Activated CD8-positive, alpha-beta T cell treated with anti-CD3 and anti-CD28 coated beads for 36 hours (primary cell): ENCODE results near the gene SGTA. TPM values are rescaled to one million over a fixed set of nuclear protein-coding genes. Genes with fewer than 3 reads are reported as not detected.

Experiments used
- ATAC-seq: fragments of 200-7000 bp; cut with Tn5 transposase; one replicate; pipeline ENCODE4 v1.10.0; 2021; ENCODE audit warnings: mild to moderate bottlenecking, moderate library complexity
- CTCF ChIA-PET: fragments of 350-600 bp; sonication (Branson Sonifier 250); formaldehyde crosslinking; loops from one replicate; lab custom pipeline; 2021; ENCODE audit warnings: antibody characterized with exemption; lab: Charles Lee
- POLR2A ChIA-PET: fragments of 350-600 bp; sonication (Branson Sonifier 250); formaldehyde crosslinking; loops from one replicate; lab custom pipeline; 2021; ENCODE audit warnings: antibody characterized with exemption; lab: Charles Lee
- DNase-seq: peaks from one replicate; pipeline ENCODE4 v3.0.0-alpha.2; 2020
- H3K27ac Mint-ChIP-seq: one replicate; pipeline ENCODE4 v1.8.0; 2021; ENCODE audit warnings: mild to moderate bottlenecking, mixed read lengths
- H3K27me3 Mint-ChIP-seq: one replicate; pipeline ENCODE4 v1.8.0; 2021; ENCODE audit warnings: mixed read lengths
- H3K36me3 Mint-ChIP-seq: one replicate; pipeline ENCODE4 v1.8.0; 2021; ENCODE audit warnings: low read depth, mixed read lengths
- H3K4me1 Mint-ChIP-seq: one replicate; pipeline ENCODE4 v1.8.0; 2021; ENCODE audit warnings: low read depth, mixed read lengths
- H3K4me3 Mint-ChIP-seq: one replicate; pipeline ENCODE4 v1.8.0; 2021; ENCODE audit warnings: mild to moderate bottlenecking, moderate library complexity, mixed read lengths
- H3K9me3 Mint-ChIP-seq: one replicate; pipeline ENCODE4 v1.8.0; 2021; ENCODE audit warnings: mixed read lengths
- intact Hi-C: fragments of 100-400 bp; cut with micrococcal nuclease; formaldehyde crosslinking; loops from one replicate; pipeline ENCODE4 v1.10.0; 2022
- total RNA-seq, 2 experiments: library from RNA; stranded (reverse); gene quantifications; one replicate each; pipeline ENCODE4 v1.2.3, GENCODE V29; 2021
- TF ChIP-seq, protein P1 (sequence below): fragments of 200-600 bp; IDR thresholded peaks from one replicate; pipeline ENCODE4 v1.8.0; 2022; ENCODE audit warnings: antibody characterized with exemption, mild to moderate bottlenecking

The SGTA gene
- total RNA-seq, 2 experiments from 2014 or later: 53.4 to 60.8 TPM

DNA sequence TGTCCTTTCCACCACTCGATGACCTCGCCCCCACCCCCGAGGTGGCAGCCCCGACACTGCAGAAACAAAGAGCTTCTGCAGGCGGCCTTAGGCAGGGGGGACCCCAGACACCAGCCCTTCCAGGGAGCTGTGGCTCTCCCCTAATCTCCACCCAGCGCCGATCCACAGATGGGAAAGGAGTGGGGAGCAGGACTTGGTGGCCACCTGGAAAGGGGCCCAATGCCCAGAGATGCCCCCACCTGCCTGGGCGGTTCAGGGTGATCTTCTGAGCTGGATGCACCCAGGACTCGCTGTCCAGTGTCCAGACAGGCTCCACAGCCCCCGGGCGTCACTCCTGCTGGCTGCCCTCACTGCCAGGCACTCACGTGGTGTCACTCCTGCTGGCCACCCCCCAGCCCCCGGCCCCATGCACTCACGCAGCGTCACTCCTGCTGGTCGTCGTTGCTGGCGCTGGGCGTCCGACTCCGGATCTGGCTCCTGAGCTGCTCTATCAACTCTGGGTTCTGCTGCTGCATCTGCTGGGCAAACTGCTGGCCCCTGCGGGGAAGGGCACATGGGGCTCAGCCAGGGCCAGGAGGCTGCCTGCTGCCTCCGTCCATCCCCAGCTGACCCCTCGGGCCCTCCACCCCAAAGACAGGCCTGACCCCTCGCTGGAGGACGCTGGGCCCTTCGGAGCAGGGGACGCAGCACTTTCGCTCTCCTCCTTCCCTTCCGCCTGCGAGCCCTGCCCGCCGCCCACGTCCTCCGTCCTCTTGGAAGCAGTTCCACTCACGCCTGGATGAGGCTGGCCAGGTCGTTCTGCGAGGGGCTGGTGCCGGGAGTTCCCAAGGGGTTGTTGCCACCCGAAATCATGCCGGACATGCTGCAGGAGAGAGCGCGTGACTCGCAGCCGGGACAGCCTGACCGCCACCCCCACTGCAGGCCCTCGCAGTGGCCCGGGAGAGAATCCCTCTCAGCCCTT is 25.9 kb downstream of the SGTA start:
- Mint-ChIP-seq H3K9me3 (no peaks in the 10 kb centered on the region), H3K4me3 (no peak overlapping the region), H3K27me3 (no peaks in the 10 kb centered on the region), H3K27ac (no peak overlapping the region), H3K4me1 (peaks cover 13% of the 10 kb centered on the region), H3K36me3 (peaks cover 22% of the 10 kb centered on the region)
- ATAC-seq (no peak), DNase-seq (no peak)
- POLR2A ChIA-PET: no interaction called here
- TF ChIP-seq, protein P1, sequence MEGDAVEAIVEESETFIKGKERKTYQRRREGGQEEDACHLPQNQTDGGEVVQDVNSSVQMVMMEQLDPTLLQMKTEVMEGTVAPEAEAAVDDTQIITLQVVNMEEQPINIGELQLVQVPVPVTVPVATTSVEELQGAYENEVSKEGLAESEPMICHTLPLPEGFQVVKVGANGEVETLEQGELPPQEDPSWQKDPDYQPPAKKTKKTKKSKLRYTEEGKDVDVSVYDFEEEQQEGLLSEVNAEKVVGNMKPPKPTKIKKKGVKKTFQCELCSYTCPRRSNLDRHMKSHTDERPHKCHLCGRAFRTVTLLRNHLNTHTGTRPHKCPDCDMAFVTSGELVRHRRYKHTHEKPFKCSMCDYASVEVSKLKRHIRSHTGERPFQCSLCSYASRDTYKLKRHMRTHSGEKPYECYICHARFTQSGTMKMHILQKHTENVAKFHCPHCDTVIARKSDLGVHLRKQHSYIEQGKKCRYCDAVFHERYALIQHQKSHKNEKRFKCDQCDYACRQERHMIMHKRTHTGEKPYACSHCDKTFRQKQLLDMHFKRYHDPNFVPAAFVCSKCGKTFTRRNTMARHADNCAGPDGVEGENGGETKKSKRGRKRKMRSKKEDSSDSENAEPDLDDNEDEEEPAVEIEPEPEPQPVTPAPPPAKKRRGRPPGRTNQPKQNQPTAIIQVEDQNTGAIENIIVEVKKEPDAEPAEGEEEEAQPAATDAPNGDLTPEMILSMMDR: no peak
- intact Hi-C loops: no loop called here
- CTCF ChIA-PET: interaction anchor here (1.1 kb wide), 1 partner anchor 109 kb away, joined by 4 read pairs; no protein-coding TSS in a partner anchor

GRCh38 chr19:2756477-2756876 is 26.6 kb downstream of the SGTA start:
- intact Hi-C loops: no loop called here
- ATAC-seq (no peak), DNase-seq (no peak)
- no peaks in the 10 kb centered on the region for H3K27me3 Mint-ChIP-seq
- no peak overlapping the region for H3K4me3 Mint-ChIP-seq
- CTCF ChIA-PET: no interaction called here
- peaks cover 13% of the 10 kb centered on the region for H3K4me1 Mint-ChIP-seq
- H3K27ac Mint-ChIP-seq: no peak overlapping the region
- peaks cover 17% of the 10 kb centered on the region for H3K36me3 Mint-ChIP-seq
- TF ChIP-seq, protein P1: no peak
- POLR2A ChIA-PET: interaction anchor here (1.0 kb wide), 1 partner anchor 16 kb away, joined by 4 read pairs; no protein-coding TSS in a partner anchor
- H3K9me3 Mint-ChIP-seq: no peaks in the 10 kb centered on the region

DNA sequence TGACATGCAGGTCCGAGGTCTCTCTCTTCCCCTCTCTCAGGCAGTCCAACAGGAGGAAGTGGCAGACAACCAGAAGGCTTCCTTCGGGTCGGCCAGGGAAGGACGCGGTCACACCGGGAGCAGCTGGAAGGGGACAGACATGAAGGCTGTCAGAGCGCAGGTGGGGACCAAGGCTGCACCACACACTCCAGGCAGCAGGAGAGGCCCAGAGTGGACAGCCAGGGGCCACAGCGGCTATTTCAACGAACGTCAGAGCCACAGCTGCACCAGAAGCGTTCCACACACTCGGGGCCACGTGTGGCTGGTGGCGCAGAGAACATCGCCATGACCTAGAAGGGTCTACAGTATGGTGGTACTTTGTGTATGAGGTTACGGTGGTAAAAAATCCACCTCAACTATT is 27.3 kb downstream of the SGTA start:
- Mint-ChIP-seq H3K36me3 (peaks cover 15% of the 10 kb centered on the region), H3K4me3 (no peak overlapping the region), H3K9me3 (no peaks in the 10 kb centered on the region), H3K27me3 (no peaks in the 10 kb centered on the region), H3K4me1 (peaks cover 13% of the 10 kb centered on the region), H3K27ac (no peak overlapping the region)
- CTCF ChIA-PET: no interaction called here
- DNase-seq (no peak), ATAC-seq (no peak)
- TF ChIP-seq, protein P1: no peak
- intact Hi-C loops: no loop called here
- POLR2A ChIA-PET: interaction anchor here (1.0 kb wide), 1 partner anchor 16 kb away, joined by 4 read pairs; no protein-coding TSS in a partner anchor

DNA sequence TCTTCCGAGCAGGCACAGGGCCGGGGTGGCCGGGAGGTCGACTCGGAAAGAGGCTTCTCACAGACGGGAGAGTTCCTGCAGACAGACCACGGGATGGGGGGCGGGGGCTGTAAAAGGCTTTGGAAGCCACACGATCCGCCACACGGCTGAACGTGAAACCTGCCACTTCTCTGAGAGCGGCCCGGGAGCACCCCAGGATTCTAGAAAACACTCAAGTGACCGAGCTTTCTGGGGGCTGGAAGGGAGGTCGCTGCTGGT is 27.7 kb downstream of the SGTA start:
- H3K4me3 Mint-ChIP-seq: no peak overlapping the region
- no peaks in the 10 kb centered on the region for H3K9me3 Mint-ChIP-seq
- ChIA-PET CTCF (interaction anchor here (0.8 kb wide), 1 partner anchor 97 kb away, joined by 3 read pairs; no protein-coding TSS in a partner anchor), POLR2A (no interaction called here)
- intact Hi-C loops: no loop called here
- TF ChIP-seq, protein P1: no peak
- no peak for DNase-seq
- no peak for ATAC-seq
- H3K27me3 Mint-ChIP-seq: peaks cover under 1% of the 10 kb centered on the region
- H3K27ac Mint-ChIP-seq: no peak overlapping the region
- H3K36me3 Mint-ChIP-seq: peaks cover 14% of the 10 kb centered on the region
- peaks cover 13% of the 10 kb centered on the region for H3K4me1 Mint-ChIP-seq
